GM21390 (cell line): ENCODE measurements around the gene SLC27A4.

Experiments used
- ATAC-seq: cut with Tn5 transposase; IDR thresholded peaks from one replicate; pipeline ENCODE4 v1.9.1; 2021; ENCODE audit not compliant: unreplicated experiment

Gene SLC27A4

GRCh38 chr9:128361986-128362646 is 21.8 kb downstream of the SLC27A4 start:
- peak; percentile 71 for ATAC-seq

GRCh38 chr9:128362774-128363173 is 22.4 kb downstream of the SLC27A4 start:
- ATAC-seq: no peak

- ATAC-seq: no peak
These were observed 25.2 kb downstream of the SLC27A4 start for GRCh38 chr9:128365525-128365924.

- no peak for ATAC-seq
These were observed 28.8 kb downstream of the SLC27A4 start for GRCh38 chr9:128369024-128369706.

GRCh38 chr9:128370367-128370751 is 30.0 kb downstream of the SLC27A4 start:
- no peak for ATAC-seq

DNA sequence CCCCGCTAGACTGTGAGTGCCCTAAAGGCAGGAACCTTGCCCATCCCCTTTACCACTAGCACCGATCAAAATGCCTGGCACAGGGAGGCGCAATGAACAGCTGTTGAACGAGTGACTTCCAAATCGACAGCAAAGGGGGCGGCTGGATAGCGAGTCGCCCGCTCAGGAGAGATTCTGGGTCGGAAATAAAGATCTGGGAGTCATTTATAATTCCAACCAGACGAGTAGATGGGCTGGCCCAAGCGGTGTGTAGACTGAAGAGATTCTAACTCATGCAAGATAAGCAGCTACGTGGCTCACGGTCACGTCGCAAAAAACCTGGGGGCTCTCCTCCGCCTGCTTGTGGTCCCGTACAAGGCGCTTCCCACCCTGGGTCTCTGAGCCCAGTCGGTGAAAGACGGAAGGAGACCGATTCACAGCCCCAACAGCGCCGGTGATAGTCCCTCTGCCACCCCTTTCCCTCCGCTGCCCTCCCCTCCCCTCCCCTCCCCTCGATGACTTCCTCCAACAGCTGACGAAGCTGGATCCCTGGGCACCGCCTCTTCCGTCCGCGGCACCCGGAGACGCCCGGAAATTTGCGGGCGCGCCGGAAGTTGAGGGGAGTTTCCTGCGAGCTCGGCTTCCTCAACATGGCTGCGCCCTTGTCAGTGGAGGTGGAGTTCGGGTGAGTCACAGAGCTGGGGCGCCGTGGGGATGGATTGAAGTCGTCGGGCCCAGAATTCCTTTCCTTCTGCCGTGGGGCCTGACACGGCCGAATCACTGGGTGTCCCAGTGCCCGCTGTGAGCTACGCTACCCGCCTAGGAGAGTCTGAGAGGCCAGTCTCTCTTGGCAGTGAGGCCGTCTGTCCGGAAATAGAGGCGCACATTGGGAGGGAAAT is 30.7 kb downstream of the SLC27A4 start, which contains the start of gene URM1:
Gene URM1 (plus strand): TSS at position 623 of the 878 bp plus-strand sequence. CDS start 7 bp downstream, at position 630.
- ATAC-seq: peak; percentile 85

DNA sequence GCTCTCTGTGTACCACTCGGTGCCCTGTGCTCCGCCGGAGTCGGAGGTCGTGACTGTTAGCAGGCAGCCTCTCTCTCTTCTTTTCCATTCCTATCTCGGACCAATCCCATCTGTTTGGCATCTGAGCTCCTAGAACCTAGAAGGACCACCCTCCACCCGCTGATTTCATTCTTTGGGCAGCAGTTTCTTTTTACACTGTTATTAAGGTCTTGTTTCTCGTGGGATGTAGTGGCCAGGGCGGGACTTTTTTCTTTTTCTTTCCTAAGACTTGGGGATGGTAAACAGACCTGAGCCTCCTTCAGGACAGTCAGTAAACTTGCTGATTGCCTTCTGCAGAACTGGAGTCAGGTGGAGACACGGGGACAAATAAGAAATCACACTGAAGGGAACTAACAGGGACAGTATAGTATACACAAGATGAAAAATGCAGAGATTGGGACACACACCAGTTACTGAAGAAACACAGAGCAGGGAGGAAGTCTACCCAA is 31.3 kb downstream of the SLC27A4 start:
- ATAC-seq: no peak

- no peak for ATAC-seq
These were observed 31.9 kb downstream of the SLC27A4 start for GRCh38 chr9:128372188-128372641.

DNA sequence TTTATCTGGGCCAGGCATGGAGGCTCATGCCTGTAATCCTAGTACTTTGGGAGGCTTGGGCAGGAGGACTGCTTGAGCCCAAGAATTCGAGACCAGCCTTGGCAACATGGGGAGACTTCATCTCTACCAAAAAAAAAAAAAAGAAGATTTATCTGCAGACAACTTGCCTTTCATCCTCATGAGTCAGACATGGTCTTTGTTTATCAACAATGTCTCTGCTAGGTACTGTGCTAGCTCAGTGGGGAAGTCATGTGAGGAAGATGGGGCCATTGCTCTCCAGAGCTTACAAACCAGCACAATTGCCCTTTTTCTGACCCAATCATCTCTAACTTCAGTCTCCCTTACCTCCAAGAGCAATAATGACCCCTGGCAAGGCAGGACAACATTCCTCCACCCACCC is 32.5 kb downstream of the SLC27A4 start:
- ATAC-seq: no peak

GRCh38 chr9:128374221-128374675 is 33.9 kb downstream of the SLC27A4 start:
- ATAC-seq: no peak

DNA sequence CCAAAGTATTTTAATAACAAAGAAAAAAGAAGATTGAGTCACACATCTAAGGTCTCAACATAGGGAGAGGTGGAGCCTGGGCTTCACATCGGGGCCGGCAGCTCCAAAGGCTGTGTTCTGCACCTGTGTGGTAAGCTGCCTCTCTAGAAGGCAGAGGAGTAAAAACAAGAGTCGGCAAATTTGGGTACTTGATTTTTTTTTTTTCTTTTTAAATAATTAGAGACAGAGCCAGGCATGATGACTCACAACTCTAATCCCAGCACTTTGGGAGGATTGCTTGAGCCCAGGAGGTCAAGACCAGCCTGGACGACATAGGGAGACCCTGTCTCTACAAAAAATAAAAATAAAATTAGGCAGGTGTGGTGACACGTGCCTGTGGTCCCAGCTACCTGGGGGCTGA is 35.5 kb downstream of the SLC27A4 start:
- no peak for ATAC-seq

DNA sequence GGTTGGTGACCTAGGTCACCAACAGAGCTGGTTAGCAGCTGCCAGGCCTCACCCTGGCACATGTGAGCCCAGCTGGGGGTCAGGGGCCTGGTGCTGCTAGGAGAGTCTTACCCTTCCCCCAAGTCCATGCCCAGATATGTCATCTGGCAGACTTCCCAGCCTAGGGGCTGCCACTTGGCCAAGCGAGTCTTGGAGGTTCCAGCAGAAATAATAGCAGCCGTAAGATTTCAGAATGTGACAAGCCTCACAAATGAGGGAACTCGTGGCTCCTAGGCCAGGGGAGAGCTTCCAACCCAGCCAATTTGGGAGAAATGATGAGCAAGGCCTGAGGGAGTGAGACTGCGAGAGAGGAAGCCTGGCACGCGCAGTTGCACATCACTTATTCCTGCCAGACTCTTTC is 41.9 kb downstream of the SLC27A4 start:
- no peak for ATAC-seq

DNA sequence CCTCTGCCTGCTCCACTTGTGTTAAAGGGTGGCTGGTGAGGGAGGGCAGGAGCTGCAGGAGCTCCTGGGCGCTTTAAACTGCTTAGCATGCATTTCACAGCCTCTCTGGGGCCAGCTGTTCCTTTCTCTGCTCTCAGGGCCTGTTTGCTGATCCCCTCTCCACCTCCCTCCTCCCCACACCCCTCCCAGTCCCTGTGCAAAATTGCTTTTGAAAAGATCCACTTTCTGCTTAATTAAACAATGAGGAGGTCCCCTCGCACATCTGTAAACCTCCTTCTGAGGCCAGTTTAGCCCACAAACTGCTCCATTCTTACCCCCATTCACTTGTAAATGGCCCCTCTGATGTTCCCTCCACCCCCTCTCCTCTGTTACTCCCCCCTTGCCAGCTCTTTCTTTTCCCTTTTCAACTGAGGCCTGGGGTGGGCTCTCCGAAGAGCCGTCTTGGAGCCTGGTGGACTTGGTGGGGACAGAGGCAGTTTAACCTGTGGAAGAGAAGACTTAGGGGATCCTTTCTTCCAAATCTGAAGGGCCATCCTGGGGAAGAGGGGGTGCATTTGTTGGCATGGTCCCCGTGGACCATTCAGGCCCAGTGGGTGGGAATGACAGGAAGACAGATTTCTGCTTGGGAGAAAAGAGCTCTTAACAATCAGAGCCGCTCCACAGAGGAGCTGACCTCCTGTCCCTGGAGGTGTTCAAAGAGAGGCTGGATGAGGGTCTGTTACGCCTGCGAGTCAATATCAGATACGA is 42.9 kb downstream of the SLC27A4 start:
- ATAC-seq: no peak

DNA sequence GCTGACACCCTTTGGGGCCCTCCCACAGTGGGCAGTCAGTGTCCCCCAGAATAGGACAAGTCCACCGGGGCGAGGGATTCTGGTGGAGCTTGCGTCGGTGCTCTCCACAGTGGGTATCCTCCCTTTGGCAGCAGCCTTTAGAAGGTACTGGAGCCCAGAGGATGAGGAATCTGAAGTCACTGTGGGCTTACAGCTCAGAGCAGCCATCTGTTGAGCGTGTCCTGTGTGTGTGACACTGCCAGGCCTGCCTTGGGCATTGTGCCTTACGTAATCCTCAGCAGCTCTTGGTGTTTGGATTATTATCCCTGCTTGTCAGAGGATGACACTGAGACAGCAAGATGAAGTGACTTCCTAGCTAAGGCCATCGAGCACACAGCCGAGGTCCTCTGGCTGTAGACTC is 43.5 kb downstream of the SLC27A4 start:
- no peak for ATAC-seq

- no peak for ATAC-seq
These were observed 44.6 kb downstream of the SLC27A4 start for GRCh38 chr9:128384801-128385495.

DNA sequence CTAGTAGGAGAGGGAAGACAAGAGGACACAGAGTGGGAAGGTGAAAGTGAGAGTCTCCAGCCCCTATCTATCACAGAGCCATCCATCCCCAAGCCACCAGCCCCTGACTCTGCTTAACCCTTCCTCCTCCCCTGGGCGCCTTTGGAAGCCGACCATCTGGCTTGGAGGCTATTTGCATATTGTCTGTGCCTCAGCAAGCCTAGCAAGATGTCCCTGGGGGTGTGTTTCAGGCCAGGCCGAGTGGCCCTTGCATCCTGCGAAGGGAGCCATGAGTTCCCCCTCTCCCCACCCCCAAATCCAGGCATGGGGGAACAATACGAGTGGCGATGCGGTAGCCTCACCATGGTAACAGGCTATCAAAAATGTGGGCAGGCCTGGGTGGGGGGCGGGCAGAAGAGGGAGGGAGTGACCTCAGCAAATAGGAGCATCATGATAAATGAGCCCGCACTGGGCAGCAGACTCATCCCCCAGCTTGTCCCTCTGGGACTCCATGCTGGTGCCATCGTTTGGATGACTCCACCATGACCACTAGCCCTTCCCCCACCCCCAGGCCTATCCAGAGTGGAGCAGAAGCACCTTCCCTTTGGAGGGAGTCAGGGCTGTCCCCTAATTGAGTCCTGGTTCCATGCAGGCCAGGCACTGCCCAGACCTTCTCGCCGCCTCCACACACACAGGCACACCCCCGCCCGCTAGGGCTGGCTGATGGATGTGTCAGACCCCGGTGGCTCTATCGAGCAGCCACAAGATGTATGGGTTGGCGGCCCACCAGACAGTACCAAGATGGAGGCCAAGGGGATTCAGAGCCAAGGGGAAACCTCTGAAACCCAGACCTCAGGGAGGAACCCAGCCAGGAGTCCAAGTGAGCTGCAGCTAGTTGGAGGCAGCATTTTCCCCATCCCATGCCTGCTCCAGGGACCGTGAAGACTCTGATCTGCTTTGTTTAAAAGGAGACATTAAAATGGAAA is 45.5 kb downstream of the SLC27A4 start:
- no peak for ATAC-seq

- no peak for ATAC-seq
These were observed 47.8 kb downstream of the SLC27A4 start for GRCh38 chr9:128388150-128388549.

DNA sequence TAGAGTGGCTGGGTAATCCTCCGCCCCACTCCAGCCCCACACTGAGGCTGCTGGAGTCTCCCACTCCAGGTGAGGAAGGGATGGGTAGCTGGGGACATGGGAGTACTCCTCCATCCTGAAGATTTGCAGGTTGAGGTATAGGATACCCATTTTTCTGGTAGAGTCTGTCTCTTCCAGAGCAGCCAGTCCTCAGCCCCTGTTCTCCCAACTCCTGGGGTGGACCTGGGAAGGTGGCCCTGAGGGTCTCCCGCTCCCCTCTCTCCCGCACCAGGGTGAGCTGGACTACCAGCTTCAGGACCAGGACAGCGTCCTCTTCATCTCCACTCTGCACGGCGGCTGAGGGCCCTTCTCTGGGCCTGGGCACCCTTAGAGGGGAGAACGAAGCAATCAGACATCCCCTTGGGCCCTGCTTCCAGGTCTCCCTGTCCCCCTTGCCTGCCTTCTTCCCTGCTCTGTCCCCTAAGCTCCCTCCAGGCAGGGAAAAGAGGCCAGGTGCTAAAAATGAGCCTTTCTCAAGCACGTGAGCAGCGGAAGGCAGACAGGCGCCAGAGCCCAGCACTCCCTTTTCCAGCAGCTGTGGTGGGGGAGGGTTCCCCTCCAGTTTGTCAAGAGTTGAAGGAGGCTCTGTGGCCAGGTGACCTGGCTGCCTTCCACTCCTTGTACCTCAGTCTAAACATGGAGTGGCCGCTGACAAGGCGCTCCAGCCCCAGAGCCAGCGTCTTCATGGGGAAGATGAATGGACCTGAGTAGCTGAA is 49.2 kb downstream of the SLC27A4 start:
- no peak for ATAC-seq
